Activated gamma-delta T cell treated with Interleukin-2 at 50 U/mL for 16 hours (primary cell): Measurements from ENCODE around the gene ABCA4.
"Not testable (repeated sequence)": the region's sequence is repeated elsewhere in the genome, so short reads cannot be mapped to it uniquely, and the experiment has no call there.

ENCODE experiments used
- DNase-seq: peaks from one replicate; pipeline ENCODE4 v3.0.0-alpha.2; 2020

Gene ABCA4

DNA sequence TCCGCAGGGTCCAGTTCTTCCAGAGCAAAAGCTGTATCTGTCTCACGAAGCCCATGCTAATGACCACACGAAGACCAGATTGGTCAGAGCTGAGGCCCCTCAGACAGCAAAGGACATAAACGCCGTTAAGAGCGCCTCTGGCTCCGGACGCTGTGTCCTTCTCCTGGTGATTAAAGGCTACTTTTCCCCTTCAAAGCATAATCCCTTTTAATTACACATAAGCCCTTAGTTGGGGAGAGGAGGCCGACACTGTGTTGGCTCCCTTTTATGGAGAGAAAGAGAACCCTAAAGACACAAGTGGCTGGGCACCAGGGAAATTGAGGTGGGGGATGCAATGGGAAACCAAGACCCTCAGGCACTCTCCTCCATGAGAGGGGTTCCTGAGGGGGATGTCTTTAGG, at the start of gene ABCA4:
Gene ABCA4, minus strand, starts transcription at position 158 of the 400 bp plus-strand sequence. Its CDS starts 103 bp downstream, at position 55.
- DNase-seq = no peak

DNA sequence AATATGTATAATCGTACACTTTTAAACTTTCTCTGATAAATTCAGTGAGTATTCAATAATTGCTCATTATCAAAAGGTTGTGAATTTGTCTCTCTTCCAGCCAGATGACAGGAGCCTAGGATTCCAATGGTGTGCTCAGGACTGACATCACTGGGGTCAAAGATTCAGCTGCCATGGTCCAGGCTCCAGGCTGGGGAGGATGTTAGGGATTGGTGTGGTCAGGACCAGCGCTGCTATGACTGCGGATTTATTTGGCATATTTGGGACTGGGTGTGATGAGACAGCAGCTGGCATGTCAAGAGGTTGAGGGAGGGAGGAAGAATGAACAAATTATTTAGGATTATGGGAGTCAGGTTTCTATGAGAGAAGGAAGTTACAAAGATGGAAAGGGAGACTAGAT, 48.2 kb upstream of the ABCA4 start:
- DNase-seq = no peak

DNA sequence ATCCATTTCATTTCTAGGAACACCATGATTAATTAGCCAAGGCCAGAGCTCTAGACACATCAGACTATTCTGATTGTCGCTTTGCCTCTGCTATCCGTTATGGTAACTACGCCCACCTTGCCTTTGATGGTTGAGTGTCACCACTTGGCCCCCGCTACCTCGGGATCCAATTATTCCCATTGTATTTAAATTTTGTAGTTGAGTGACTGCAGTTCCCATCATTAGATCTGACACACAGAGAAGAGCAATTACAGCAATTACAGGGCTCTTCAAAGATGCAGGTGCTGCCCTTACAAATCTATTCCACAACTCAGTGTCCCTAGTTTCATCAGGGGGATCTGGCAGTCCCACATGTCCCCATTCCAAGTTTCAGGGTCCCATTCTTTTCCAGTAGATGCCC, 44.9 kb upstream of the ABCA4 start:
- DNase-seq = no peak

DNA sequence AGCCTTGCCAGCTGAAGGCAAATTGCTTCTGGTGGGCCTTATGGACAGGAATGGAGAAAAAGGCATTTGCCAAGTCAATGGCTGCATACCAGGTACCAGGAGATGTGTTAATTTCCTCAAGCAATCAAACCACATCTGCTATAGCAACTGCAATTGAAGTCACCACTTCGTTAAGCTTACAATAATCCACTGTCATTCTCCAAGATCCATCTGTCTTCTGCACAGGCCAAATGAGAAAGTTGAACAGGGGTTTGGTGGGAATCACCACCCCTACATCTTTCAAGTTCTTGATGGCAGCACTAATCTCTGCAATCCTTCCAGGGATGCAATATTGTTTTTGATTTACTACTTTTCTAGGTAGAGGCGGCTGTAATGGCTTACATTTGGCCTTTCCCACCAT, 43.9 kb upstream of the ABCA4 start:
- DNase-seq = not testable (repeated sequence)

DNA sequence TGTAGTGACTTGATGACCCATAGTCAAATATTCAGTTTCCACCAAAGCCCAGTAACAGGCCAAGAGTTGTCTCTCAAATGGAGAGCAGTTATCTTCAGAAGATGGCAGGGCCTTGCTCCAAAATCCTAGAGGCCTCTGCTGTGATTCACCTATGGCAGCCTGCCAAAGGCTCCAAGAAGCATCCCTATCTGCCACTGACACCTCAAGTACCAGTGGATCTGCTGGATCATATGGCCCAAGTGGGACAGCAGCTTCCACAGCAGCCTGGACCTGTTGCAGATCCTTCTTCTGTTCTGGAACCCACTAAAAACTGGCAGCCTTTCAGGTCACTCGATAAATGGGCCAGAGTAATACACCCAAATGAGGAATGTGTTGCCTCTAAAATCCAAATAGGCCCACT, 43.2 kb upstream of the ABCA4 start:
- not testable (repeated sequence) for DNase-seq

DNA sequence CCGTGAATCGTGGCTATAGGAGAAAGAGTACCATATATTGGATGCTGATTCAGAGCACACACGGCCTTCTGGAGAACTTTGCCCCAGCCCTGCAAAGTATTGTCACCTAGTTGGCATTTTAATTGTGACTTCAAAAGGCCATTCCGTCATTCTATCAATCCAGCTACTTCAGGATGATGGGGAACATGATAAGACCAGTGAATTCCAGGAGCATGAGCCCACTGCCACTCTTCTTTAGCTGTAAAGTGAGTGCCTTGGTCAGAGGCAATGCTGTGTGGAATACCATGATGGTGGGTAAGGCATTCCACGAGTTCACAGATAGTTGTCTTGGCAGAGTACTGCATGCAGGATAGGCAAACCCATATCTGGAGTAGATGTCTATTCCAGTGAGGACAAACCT, 42.3 kb upstream of the ABCA4 start:
- not testable (repeated sequence) for DNase-seq

DNA sequence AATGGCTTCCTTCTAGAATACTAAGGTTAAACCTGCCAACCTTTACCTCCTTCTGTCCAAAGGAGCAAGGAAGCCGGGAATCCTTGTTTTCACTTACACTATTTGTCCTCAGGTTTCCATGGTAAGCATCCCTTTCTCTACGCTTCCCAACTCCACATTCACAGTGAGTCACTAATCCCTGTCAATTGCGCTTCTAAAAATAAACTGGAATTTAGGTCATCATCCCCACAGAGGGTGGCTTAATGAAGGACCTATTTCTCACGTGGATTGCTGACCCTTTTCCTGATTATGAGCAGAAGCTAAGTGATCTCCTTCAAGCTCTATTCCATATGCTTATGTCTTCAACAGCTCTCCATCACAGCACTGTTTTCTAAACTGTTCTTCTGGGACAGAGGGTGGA, 39.9 kb upstream of the ABCA4 start:
- no peak for DNase-seq

DNA sequence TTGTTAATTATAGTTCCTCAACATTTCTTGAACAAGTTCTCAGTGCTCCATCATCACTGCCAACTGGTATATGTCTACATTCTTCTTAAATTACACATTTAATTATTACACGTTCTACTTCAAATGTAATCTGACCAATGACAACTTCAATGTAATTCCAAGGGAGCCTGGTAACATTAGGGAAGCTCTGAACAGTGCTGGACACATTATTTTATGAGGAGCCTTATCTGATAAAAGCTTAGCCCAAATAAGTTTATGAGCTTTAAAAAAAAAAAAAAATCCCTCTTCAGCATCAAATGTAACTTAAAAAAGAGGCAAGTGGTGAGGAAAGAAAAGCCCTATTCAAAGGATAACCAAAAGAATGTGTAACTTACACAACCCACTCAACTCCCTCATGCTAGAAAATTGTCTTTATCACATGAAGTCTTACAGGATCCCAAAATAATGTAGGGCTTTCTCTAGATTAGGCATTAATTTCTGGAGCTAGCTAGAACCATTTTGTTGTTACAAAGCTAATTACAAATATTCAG, 35.2 kb upstream of the ABCA4 start:
- DNase-seq = no peak

DNA sequence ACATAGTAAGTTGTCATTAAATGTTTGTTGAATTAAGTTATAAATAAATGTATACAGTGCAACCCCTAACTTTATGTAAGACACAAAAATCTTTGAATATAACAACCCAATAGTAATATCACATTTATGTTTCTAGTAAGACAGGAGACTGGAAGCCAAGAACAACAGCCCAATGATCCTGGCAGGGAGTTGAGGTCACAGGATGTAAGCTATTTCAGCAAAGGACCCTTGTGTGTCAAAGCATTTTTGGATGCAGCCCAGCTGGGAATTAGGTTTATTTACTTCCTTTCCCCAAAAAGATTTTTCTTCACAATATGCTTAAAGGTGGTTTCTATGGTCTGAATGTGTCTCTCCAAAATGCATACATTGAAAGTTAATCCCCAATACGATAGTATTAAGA, 34.0 kb upstream of the ABCA4 start:
- DNase-seq = no peak

DNA sequence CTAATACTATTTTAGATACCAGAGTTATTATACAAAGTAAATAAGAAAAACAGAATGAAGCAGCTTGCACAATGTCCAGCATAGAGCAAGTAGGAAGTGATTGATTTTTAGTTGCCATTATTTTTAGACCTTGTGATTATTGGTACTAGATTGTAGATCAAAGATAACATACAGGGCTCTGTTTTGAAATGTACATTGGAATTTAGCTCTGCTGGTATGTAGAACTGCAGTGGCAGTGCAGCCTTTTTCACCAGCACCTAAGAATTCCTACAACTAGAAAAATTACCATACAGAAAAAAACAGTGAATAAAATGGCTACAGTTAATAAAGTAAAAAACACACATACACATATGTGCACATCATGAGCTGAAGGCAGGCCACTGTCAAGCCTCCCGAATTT, 32.2 kb upstream of the ABCA4 start:
- no peak for DNase-seq

DNA sequence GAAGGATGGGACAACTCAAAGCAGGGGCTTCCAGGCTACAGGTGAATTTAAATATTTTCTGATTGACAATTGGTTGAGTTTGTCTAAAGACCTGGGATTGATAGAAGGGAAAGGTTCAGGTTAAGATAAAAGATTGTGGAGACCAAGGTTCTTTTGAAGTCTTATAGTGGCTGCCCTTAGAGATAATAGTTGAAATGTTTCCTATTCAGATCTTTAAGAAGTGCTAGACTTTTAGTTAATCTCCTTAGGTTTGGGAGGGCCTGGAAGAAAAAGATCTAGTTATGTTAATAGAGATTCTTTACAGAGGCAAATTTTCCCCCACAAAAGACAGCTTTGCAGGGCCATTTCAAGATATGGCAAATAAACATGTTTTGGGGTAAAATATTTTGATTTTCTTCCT, 28.2 kb upstream of the ABCA4 start:
- not testable (repeated sequence) for DNase-seq

DNA sequence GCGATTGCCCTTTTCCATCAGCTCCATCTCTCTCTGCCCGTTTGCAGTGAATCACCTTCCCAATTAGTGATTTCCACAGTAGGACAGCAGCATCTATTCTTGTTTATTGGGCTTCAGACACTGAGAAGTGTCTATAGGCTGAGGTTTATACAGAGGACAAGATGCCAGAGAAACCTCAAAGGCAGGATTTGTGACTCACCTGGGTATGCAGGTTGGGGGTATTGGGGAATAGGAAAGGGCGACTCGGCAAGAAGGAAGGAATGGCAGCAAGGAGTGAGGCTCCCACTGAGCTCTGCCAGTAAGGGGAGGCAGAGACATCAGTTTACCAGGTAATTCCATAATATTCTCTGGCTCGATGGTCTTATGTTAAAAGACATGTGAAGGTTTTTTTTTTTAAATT, 25.3 kb upstream of the ABCA4 start:
- DNase-seq = no peak

DNA sequence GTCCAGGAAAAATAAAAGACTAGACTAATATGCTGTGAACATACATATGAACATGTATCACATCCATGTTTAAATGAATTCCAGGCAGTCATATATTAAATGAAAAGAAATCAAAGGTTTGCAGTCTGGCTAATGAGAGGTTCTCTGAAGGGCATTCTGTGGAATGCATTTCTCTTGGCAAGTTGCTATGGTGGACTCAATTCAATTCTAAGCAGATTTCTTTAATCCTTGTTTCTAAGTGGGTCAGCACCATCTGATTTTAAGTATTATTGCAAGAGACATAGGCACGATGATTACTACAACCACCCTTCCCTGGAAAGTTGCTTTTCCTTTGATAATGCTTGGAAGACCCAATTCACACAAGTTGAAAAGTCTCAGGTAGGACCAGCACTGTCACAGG, 23.9 kb upstream of the ABCA4 start:
- no peak for DNase-seq

DNA sequence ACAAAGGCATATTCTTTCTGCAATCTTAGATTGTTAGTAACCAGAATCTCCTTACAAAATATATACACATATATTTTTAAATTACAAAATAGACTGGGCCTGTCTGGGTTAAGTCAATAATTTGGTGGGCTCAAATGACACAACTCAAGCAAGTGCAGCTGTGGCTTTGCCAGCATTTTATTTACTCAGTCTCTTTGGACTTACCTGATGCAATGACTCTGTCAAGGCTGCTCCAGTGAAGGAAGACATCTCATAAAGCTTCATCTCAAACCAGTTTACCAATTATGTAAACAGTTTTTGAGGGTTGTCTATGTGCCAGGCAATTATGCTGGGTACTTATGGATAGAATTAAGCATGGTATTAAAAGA, 22.8 kb upstream of the ABCA4 start:
- DNase-seq = no peak

DNA sequence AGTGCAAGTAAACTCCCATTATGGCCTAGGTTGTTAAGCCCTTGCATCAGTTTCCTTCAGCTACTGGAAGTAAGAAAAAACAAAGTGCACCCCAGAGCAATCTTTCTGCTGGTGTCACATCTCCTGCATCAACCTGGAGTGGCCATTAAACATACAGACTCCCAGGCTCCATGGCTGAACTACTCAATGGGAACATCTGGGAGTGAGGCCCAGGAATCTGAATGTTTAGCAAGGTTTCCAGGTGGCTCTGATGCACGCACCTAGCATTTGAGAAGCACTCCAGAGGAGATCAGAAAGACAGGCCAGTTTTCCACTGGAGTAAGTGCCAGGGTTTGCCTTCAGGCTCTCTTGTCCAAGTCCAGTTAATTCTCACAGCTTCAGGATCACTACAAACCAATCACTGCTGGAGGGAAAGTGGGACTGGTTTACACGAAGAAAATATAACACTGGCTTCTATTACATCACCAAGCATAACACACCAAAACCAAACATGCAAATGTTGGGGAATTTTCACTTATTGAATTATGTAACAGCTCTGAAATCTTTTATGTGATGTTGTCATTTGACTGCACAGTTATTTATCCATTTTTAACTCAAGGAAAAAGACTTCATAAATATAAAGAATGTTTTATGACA, 22.3 kb upstream of the ABCA4 start:
- no peak for DNase-seq

DNA sequence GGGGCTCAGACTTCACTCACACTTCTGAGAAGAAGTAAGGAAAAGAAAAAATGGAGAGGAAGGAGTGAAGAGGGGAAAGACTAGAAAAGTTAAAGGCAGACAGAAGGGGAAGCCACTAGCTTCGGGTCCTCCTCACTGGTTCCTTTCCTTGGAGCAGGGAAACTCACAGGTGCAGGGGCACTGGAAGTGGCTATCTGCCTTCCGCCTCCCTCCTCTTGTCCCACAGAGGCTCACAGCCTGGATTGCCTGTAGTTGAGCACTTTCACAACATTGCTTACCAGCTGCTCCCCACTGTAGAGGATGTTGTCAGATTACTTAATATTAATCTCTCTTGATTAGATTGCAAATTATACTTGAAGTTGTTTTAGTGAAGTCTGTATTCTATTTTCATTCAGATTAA, 21.6 kb upstream of the ABCA4 start:
- no peak for DNase-seq

DNA sequence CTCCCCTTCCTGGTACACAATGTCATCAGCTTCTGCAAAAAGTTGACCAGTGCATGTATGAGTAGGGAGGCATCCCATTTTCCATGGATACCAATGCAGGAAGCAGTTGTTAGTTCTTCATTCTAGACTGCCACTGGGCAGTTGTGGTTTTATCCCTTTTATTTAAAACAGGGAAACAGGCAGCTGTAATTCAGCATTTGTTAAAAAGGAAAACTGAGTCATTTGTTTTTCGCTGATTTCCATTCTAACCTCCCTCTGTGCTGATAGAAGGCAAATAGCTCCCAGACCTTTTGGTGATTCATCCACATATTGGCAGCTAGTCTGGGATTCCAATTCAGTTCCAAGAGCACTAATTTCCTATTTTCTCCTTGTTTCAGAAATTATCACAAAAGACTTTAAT, 21.1 kb upstream of the ABCA4 start:
- DNase-seq = no peak

DNA sequence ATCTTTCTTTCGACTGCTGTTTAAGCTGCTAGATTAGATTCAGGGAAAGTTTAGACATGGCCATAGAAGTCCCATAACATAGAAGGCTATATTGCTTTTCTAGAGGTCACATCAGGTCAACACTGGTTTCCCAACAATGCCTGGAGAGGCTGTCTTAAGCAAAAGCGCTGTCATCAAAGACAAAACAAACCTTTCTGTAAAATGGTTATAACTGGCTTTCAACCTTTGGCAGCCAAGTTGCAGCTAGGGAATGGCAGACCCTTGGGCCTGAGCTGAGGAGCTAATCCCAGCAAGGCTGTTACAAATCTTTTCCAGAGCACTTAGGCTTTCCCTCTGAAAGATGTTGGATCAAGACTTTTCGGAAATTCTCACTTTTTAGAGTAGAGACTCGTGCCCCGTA, 11.2 kb upstream of the ABCA4 start:
- DNase-seq = no peak

DNA sequence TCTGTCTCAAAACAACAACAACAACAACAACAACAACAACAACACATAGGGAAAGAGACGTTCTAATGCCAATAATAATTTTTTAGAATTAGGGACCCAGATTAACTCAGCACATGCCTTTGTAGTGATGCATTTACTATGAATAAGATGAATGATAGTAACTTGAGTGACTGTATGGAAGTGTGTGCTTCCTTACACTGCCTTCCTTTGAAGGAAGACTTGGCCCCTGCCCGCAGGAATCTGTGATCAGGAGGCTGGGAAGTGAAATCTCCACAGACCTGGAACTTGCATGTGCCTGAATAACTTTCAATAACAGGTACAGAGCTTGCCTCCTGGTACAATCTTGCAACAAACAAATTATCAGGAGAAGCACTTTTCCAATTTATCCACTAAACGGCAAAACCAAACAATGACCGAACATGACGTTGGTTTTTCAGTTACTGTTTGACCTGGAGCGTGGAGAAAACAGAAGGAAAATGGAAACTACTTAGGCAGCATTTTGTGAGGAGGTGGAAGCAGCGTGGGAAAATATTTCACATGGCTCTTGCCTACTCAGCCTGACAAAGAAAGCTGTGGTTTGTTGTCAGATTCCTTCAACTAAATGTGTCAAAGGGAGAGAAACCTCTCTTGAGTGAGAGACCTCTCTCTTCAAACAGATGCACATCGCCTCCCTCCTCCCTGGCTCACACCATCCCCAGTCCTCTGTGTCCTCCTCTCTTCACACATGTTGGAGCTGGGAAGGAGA, 10.1 kb upstream of the ABCA4 start:
- DNase-seq = no peak

DNA sequence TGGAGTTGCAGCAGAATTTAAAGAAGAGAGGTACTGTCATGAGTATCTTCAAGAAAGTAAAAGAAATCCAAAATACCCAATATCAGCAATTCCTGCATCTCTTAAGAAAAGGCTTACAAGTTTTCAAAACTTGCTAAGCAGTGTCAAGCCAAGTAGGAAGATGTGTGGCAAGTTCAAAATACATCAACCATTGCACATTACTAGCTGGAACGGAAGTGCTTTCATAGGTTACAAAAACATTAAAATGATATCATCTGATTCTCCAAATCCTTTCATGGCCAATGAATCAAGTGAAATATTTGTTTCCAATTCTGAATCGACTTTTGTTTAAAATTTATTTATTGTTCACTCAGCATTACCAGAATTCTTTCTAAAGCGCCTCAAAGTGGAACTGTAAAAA, 5.7 kb upstream of the ABCA4 start:
- no peak for DNase-seq

DNA sequence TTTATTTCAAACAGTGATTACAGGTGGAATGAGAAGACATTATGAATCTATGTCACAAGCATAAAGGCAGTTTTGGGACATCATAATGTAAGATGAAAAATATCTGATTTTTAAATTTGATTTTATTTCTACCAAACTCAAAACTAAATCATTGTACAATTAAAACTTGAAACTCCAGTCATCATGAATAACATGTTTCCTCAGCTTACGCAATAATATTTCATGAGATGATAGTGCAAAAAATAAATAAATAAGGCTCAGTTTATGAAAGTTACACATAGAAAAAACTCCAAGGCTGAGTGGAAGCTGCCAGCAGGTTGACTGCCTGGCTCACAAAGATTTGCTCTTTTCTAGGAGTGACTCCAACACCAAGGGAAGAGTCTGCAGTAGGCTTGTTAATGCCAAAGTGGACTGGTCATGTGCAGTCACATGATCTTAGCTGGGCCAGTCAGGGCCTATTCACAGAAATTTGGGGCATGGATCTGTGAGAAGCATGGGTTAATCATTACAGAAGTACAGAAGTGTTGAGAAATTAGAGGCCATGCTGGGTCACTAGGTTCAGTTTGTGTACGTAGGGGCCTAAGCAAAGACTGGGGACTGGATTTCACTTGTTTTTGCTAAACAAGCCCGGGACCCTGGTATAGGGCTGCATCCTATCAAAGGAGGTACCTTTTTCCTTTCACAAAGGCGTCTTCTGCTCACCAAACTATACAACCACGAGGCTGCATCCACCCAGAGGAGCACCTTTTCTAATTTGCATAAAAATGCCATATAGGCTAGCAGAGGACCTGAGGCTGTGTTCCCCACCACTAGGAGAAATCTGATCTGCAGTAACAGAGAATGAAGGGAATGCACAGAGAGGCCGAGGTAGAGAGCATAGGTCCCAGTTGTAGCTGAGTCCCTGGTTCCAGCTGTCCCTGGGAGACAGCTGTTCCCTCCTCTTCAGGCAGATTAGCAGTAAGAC, 4.9 kb upstream of the ABCA4 start:
- no peak for DNase-seq

DNA sequence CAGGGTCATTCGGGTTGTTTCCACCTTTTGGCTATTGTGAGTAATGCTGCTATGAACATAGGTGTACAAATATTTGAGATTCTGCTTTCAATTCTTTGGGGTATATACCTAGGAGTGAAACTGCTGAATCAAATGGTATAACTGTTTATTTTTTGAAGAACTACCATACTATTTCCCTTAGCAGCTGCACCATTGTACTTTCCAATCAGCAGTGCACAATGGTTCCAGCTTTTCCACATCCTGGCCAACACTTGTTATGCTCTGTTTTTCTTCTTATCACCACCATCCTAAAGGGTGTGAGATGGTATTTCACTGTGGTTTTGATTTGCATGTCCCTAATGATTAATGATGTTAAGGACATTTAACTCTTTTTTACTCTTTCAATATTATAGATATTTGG, 3.6 kb upstream of the ABCA4 start:
- DNase-seq = no peak

DNA sequence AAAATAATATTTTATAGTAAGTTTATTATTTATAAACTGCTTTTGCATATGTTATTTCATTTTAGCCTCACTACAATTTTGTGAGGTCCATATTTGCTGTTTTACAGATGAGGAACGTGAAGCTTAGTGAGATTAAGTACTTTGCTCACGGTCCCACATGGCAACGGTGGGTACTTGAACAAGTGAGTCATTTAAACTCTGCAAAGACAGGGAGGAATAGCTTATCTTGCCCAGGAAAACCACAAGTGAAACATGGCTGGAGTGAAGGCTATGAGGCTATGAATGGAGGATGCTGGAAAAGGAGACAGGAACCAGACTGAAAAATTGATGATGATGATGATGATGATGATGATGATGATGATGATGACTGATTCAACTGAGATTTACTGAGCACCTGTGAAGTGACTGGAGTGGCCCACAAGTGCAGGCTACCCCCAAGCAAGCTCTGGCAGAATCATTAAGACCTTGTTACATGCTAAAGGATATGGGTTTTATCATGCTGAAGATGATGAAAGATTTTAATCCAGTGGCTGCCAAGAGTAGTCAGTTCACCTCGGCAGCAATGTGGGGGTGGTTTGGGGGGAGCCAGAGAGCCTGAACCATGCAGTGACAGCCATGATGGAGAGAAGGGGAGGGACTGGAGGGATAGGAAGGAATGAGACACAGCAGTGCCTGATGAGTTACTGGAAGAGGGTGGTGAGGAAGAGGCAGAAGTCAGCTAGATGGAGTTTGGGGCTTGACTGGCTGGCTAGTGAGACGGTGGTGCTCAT, 1.4 kb upstream of the ABCA4 start:
- DNase-seq = no peak
